ENCODE results near the gene PTCD1. TPM values are rescaled to one million over a fixed set of nuclear protein-coding genes. Genes with fewer than 3 reads are reported as not detected.
A peak's percentile ranks its signal among the peaks of the same experiment; 100 is the strongest.
"Not testable (repeated sequence)": the region's sequence is repeated elsewhere in the genome, so short reads cannot be mapped to it uniquely, and the experiment has no call there.

PTCD1 gene
- polyA plus RNA-seq, 1 donor from 2014 or later: 5.5 TPM

DNA sequence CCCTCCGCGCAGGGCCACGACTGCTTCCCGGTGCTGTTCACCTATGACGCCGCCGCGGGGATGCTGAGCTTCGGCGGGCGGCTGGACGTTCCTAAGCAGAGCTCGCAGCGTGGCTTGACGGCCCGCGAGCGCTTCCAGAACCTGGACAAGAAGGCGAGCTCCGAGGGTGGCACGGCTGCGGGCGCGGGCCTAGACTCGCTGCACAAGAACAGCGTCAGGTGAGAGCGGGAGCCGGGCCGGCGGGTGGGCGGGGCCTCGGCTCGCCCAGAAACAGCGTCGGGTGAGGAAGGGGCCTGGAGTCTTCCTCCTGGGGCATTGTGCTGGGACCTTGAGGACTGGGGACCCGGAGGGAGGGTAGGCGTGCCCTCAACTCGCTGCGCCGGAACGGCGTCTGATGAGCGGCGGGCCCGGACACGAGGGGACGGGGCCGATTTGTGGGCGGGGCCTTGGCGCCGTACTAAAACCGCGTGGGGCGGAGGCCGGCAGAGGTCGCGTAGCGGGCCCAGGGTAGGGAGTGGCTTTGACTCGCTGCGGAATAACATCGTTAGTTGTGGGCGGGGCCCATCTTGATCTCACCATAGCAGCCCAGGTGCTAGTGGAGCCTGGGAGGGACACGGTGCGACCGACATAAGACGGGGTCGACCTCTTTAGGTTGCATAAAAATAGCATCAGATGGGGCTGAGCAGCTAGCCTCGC lies 45.8 kb downstream of the PTCD1 start:
- H3K27ac Mint-ChIP-seq: peak overlapping the region; percentile 90 to 96 (median 93)
- peaks cover 3% of the 10 kb centered on the region for H3K36me3 Mint-ChIP-seq
- H3K4me3 Mint-ChIP-seq: peak overlapping the region; percentile 80 to 95 (median 90)
- H3K27me3 Mint-ChIP-seq: no peaks in the 10 kb centered on the region
- no peaks in the 10 kb centered on the region for H3K9me3 Mint-ChIP-seq
- peaks cover 9 to 10% (median 9%) of the 10 kb centered on the region in 3 donors for H3K4me1 Mint-ChIP-seq

DNA sequence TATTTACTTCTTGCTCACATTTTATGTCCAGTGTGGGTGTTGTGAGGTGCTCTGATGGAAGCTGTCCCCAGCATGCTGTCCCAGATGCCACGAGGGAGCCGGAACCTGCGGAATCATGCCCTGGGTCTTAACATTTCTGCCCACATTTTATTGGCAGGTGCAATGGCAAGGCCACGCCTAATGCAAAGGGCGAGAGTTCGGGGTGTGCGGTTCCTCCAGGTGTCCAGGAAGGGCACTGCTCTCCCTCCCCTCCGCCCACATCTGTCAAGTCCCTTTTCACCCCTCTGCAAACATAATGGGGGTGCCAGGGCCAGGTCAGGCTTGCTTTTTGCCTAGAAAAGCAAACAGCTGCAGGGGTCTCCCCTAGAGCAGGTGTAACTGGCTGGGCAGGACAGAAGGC lies 46.6 kb downstream of the PTCD1 start:
- Mint-ChIP-seq H3K36me3 (peaks cover 3% of the 10 kb centered on the region), H3K4me3 (peak overlapping the region; percentile 80 to 92 (median 85)), H3K27me3 (no peaks in the 10 kb centered on the region), H3K27ac (peak overlapping the region; percentile 90 to 96 (median 93)), H3K4me1 (peaks cover 7 to 9% (median 9%) of the 10 kb centered on the region in 3 donors), H3K9me3 (no peaks in the 10 kb centered on the region)

DNA sequence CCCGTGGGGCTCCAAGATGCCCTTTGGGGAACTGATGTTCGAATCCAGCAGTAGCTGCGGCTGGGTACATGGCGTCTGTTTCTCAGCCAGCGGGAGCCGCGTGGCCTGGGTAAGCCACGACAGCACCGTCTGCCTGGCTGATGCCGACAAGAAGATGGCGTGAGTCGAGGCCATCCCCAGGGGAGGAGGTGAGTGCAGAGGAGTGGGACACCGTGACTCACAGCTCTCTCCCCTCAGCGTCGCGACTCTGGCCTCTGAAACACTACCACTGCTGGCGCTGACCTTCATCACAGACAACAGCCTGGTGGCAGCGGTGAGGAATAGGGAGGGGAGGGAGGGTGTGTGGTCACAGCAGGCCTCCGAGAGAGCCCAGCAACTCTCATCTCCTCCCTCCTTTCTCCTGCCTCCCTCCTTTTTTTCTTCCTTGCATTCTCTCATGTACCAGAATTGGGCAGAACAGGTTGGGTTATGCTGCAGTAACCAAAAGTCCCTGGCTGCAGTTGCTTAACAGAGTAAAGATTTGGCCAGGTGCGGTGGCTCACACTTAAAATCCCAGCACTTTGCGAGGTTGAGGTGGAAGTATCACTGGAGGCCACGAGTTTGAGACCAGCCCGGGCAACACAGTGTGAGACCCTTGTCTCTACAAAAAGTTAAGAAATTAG lies 47.5 kb downstream of the PTCD1 start:
- no peaks in the 10 kb centered on the region for H3K9me3 Mint-ChIP-seq
- H3K4me3 Mint-ChIP-seq: peak overlapping the region in 1 of 4 donors; percentile 17
- peaks cover 7 to 9% (median 9%) of the 10 kb centered on the region in 3 donors for H3K4me1 Mint-ChIP-seq
- peak overlapping the region in 1 of 3 donors; percentile 69 for H3K27ac Mint-ChIP-seq
- peaks cover 3% of the 10 kb centered on the region for H3K36me3 Mint-ChIP-seq
- no peaks in the 10 kb centered on the region for H3K27me3 Mint-ChIP-seq

DNA sequence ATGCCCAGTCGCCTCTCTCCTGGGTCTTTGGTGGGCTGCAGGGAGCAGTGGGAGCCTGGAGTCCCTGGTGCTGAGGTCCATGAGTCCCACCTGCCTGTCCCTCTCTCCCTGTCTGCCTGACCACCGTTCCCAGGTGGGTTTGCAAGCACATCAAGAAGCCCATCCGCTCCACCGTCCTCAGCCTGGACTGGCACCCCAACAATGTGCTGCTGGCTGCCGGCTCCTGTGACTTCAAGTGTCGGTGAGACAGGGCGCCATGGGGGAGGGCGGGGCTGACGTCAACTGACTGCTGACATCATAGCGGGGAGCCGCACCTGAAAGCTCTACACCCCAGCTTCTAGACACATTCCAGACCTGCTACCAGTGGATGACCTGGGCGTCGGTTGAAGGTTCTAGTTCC lies 48.8 kb downstream of the PTCD1 start:
- no peak overlapping the region for H3K27ac Mint-ChIP-seq
- no peaks in the 10 kb centered on the region for H3K9me3 Mint-ChIP-seq
- H3K27me3 Mint-ChIP-seq: no peaks in the 10 kb centered on the region
- peaks cover 7 to 11% (median 9%) of the 10 kb centered on the region in 3 donors for H3K4me1 Mint-ChIP-seq
- H3K36me3 Mint-ChIP-seq: peaks cover 3% of the 10 kb centered on the region
- no peak overlapping the region for H3K4me3 Mint-ChIP-seq

DNA sequence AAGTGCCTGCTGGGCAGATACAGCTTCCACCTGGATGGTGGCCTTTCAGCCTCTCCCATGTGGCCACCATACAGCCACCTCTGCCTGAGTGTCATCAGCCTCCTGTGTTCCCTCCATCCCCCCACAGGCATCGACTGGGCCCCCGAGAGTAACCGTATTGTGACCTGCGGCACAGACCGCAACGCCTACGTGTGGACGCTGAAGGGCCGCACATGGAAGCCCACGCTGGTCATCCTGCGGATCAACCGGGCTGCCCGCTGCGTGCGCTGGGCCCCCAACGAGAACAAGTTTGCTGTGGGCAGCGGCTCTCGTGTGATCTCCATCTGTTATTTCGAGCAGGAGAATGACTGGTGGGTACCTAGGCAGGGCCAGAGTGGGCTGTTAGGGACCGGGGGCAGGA lies 50.7 kb downstream of the PTCD1 start:
- Mint-ChIP-seq H3K27me3 (no peaks in the 10 kb centered on the region), H3K4me3 (no peak overlapping the region), H3K36me3 (peaks cover 3% of the 10 kb centered on the region), H3K27ac (no peak overlapping the region), H3K4me1 (peaks cover 5 to 9% (median 8%) of the 10 kb centered on the region in 3 donors), H3K9me3 (no peaks in the 10 kb centered on the region)

DNA sequence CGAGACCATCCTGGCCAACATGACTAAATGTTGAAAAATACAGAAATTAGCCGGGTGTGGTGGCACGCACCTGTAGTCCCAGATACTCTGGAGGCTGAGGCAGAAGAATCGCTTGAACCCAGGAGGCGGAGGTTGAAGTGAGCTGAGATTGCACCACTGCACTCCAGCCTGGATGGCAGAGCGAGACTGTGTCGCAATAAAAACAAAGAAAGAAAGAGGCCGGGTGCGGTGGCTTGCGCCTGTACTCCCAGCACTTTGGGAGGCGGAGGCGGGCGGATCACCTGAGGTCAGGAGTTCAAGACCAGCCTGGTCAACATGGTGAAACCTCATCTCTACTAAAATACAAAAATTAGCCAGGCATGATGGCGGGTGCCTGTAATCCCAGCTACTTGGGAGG lies 51.4 kb downstream of the PTCD1 start:
- H3K9me3 Mint-ChIP-seq, H3K36me3 Mint-ChIP-seq, H3K27me3 Mint-ChIP-seq, H3K4me1 Mint-ChIP-seq: not testable (repeated sequence)
- H3K4me3 Mint-ChIP-seq: peak overlapping the region in 1 of 4 donors; percentile 72
- peak overlapping the region in 1 of 3 donors; percentile 86 for H3K27ac Mint-ChIP-seq

DNA sequence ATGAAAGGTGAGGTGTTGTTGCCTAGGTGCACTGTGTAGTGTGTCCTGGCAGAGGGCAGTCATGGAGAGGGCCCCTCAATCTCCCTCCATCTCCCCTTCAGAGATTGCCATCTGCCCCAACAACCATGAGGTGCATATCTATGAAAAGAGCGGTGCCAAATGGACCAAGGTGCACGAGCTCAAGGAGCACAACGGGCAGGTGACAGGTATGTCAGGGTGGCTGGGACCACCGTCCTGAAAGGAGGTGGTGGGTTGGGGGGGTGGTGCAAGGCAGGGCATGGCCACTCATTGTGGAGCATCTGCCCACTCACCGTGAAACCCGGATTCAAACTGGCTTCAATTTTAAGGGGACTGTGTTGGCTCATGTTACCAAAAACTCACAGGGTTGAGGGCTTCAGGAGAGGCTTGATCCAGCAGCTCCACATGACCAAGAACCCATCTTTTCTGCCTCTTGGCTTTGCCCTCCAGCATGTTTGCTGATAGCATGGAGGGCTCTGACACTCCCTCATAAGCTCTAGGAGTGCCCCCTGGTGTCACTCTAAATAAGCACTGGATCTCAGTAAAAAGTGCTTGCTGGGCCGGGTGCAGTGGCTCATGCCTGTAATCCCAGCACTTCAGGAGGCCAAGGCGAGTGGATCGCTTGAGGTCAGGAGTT lies 51.9 kb downstream of the PTCD1 start:
- H3K27ac Mint-ChIP-seq: peak overlapping the region in 1 of 3 donors; percentile 86
- H3K4me1 Mint-ChIP-seq: peaks cover 2 to 8% (median 5%) of the 10 kb centered on the region in 3 donors
- no peaks in the 10 kb centered on the region for H3K27me3 Mint-ChIP-seq
- no peaks in the 10 kb centered on the region for H3K9me3 Mint-ChIP-seq
- H3K4me3 Mint-ChIP-seq: peak overlapping the region in 2 of 4 donors; percentile 33 to 72
- peaks cover 2% of the 10 kb centered on the region for H3K36me3 Mint-ChIP-seq

DNA sequence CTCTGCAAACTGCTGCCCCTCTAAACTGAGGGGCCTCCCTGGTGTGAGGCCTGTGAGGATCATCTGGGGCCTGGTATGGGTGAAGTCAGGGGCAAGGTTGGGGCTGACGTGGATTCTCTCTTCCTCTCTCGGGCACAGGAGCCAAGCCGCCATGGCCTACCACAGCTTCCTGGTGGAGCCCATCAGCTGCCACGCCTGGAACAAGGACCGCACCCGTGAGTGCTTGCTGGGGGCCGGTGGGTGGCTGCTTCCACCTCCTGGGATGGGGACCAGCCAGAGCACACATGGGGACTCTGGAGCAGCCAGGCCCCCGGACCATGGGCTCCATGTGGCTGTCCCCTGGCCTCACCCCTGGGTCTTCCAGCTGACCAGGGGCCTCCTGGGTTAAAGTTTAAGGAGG lies 53.0 kb downstream of the PTCD1 start:
- Mint-ChIP-seq H3K9me3 (no peaks in the 10 kb centered on the region), H3K27me3 (no peaks in the 10 kb centered on the region), H3K27ac (peak overlapping the region in 2 of 3 donors; percentile 23 to 57), H3K36me3 (peaks cover 2% of the 10 kb centered on the region), H3K4me1 (peaks cover 9 to 15% (median 10%) of the 10 kb centered on the region in 3 donors), H3K4me3 (no peak overlapping the region)

DNA sequence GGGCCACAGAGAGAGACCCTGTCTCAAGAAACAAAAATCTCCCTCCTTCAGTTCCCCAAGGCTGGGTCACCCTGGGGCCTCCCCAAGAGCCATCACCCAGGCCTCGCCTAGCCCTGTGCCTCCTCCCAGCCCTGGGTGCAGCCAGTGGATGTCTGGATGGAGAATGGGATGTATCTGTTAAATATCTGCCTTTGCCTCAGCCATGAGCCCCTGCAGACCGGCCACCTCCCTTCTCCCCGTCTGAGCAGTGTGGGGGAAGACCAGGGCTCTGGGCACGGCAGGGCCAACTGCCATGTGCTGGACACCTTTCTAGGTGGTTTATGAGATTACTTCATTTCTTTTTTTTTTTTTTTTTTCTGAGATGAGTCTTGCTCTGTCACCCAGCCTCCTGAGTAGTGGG lies 54.1 kb downstream of the PTCD1 start:
- peaks cover 16 to 24% (median 17%) of the 10 kb centered on the region in 3 donors for H3K4me1 Mint-ChIP-seq

DNA sequence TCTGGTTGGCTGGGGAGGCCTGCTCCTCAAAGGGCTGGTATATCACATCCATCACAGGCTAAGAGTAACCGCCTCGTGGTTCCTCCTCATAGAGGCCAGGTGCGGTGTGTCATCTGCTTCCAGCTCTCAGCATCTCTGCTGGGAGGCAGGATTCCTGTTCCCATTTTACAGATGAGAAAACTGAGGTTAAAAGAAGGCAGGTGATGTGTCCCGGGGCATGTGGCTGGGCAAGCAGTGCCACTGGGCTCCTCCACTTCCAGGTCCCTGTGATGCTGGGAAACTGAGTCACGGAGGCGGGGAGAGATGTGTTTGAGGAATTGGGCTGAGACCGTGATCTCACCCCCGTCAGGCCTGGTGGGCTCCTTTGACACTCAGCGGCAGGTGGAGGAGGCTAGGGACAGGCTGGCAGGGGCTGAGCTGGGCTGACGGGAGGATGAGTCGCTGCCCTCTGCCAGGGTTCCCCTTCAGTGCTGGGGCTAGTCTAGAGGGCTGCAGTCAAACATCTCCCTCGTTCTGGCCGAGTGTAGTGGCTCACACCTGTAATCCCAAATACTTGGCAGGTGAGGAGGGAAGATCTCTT lies 54.7 kb downstream of the PTCD1 start:
- H3K4me3 Mint-ChIP-seq: peak overlapping the region in 2 of 4 donors; percentile 41 to 43
- peaks cover 20 to 31% (median 23%) of the 10 kb centered on the region in 3 donors for H3K4me1 Mint-ChIP-seq
- H3K9me3 Mint-ChIP-seq: peaks cover 0 to 2% (median 0%) of the 10 kb centered on the region in 3 donors
- no peaks in the 10 kb centered on the region for H3K27me3 Mint-ChIP-seq
- H3K27ac Mint-ChIP-seq: peak overlapping the region; percentile 19 to 78 (median 38)
- H3K36me3 Mint-ChIP-seq: peaks cover 7% of the 10 kb centered on the region

More for the DNA sequence above, 54.1 kb downstream of the PTCD1 start:
- H3K4me3 Mint-ChIP-seq: peak overlapping the region in 2 of 4 donors; percentile 12 to 20
- H3K27me3 Mint-ChIP-seq: no peaks in the 10 kb centered on the region
- H3K9me3 Mint-ChIP-seq: no peaks in the 10 kb centered on the region
- peaks cover 4% of the 10 kb centered on the region for H3K36me3 Mint-ChIP-seq
- H3K27ac Mint-ChIP-seq: peak overlapping the region in 2 of 3 donors; percentile 19 to 78

DNA sequence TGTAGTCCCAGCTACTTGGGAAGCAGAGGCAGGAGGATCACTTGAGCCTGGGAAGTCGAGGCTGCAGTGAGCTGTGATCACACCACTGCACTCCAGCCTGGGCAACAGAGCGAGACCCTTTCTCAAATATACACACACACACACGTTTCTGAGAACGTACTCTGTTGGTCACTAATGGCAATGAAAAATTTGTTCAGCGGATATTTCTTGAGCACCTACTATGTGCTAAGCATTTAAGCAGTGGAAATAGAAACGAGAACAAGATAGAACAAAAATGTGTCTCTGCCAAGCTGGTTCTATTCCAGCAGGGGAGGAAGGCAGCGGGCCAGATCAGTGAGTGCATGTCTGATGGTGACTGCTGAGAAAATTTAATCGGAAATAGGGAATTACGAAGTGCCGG lies 55.4 kb downstream of the PTCD1 start:
- Mint-ChIP-seq H3K27ac (peak overlapping the region in 2 of 3 donors; percentile 38 to 91), H3K4me1 (peaks cover 21 to 31% (median 23%) of the 10 kb centered on the region in 3 donors), H3K36me3 (peaks cover 5% of the 10 kb centered on the region), H3K27me3 (no peaks in the 10 kb centered on the region), H3K9me3 (peaks cover 0 to 2% (median 0%) of the 10 kb centered on the region in 3 donors), H3K4me3 (peak overlapping the region in 2 of 4 donors; percentile 41 to 43)

DNA sequence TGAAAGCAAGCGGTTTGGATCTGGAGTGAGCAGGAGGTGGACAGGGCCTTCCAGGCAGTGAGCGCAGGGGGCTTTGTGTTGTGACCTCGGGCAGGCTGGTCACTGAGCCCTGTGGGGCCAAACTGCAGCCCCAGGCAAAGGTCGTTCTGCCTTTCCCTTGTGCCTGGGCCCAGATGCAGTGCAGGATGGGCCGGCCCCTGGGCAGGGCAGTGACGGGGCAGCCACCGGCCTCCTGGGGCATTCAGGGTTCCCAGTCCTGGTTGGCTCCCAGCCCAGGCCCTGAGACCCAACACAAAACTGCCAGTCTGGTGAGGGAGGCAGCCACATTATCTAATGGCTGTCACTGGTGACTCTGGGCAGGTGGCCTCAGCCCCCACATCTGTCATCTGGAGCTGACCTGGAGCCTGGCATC lies 56.9 kb downstream of the PTCD1 start:
- Mint-ChIP-seq H3K36me3 (peaks cover 9% of the 10 kb centered on the region), H3K27ac (peak overlapping the region; percentile 92 to 99 (median 96)), H3K27me3 (no peaks in the 10 kb centered on the region), H3K4me3 (peak overlapping the region in 3 of 4 donors; percentile 73 to 83 (median 76)), H3K9me3 (peaks cover 0 to 2% (median 0%) of the 10 kb centered on the region in 3 donors), H3K4me1 (peaks cover 23 to 37% (median 27%) of the 10 kb centered on the region in 3 donors)

DNA sequence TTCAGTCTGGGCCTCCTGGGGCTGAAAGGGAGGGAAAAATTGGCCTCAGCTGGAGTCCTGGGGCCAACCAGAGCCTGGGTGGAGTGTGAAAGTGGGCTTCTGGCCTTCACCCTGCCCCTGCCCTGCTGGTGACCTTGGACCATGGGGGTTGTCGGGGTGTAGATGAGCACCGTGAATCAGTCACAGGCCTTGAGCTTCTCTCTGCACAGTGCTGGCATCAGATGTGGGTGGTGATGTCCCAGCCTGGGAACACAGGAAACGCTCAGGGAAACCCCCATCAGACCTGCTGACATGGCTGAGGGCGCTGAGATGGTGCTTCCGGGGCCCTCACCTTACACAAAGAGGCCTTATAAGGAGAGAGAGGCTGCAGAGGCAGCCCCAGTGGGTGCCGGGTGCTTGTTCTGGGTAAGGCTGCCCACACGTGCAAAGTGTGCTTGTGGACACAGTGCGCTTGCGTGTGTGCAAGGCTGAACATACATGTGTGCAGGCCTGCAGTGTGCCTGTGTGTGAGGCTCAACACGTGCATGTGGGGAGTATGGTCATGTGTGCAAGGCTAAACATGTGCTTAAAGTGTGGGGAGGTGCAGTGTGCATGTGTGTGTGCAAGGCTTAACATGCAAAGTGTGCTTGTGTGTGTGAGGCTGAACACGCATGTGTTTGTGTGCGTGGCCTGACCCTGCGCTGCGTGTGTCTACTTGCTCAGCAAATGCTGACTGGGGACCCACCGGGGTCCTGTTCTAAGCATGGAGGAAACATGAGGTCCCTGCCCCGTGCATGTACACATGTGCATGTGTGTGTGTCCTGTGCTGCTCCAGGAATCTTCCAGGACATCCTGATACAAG lies 57.6 kb downstream of the PTCD1 start:
- Mint-ChIP-seq H3K9me3 (peaks cover 0 to 2% (median 0%) of the 10 kb centered on the region in 3 donors), H3K27me3 (no peaks in the 10 kb centered on the region), H3K4me1 (peaks cover 23 to 40% (median 27%) of the 10 kb centered on the region in 3 donors), H3K36me3 (peaks cover 9% of the 10 kb centered on the region), H3K27ac (peak overlapping the region; percentile 92 to 99 (median 96)), H3K4me3 (peak overlapping the region; percentile 73 to 88 (median 80))
